IPS-15b (cell line): Measurements from ENCODE around the gene VAMP5.
"Not testable (repeated sequence)": the region's sequence is repeated elsewhere in the genome, so short reads cannot be mapped to it uniquely, and the experiment has no call there.

Experiments
- H3K27me3 ChIP-seq: one replicate; pipeline ENCODE4 v1.6.1; 2013; ENCODE audit warnings: low read length; ENCODE audit not compliant: control insufficient read depth, insufficient read depth
- H3K36me3 ChIP-seq: one replicate; pipeline ENCODE4 v1.6.1; 2013; ENCODE audit warnings: low read length; ENCODE audit not compliant: control insufficient read depth, insufficient read depth
- H3K4me1 ChIP-seq: one replicate; pipeline ENCODE4 v1.6.1; 2013; ENCODE audit warnings: mild to moderate bottlenecking, low read length; ENCODE audit not compliant: control insufficient read depth, insufficient read depth
- H3K4me3 ChIP-seq: one replicate; pipeline ENCODE4 v1.5.1; 2013; ENCODE audit warnings: low read depth, low read length
- H3K9ac ChIP-seq: one replicate; pipeline ENCODE4 v1.6.1; 2013; ENCODE audit warnings: low read depth, mild to moderate bottlenecking, low read length
- H3K9me3 ChIP-seq: one replicate; pipeline ENCODE4 v1.6.1; 2013; ENCODE audit warnings: mild to moderate bottlenecking, low read length; ENCODE audit not compliant: control insufficient read depth, insufficient read depth

The VAMP5 gene

GRCh38 chr2:85599468-85600234, 15.4 kb downstream of the VAMP5 start:
- H3K4me3 ChIP-seq = no peak overlapping the region
- H3K4me1 ChIP-seq = peaks cover 4% of the 10 kb centered on the region
- H3K9ac ChIP-seq = no peak overlapping the region

DNA sequence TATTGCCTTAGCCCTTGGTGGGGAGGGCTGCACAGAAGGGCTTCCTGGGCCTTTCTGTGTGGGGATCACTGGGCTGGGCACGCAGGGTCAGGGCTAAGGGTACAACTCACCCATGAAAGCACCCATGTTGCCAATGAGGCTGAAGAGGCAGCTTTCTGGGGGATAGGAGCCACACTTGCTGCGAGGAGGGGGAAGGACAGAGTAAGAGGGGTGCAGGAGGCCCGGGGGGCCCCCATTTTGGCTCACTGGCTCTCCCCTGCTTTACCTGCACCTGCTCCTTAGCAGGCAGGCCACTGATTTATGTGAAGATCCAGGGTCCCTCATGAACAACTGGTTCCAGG, 16.0 kb downstream of the VAMP5 start:
- Histone ChIP-seq H3K4me1 (peaks cover 4% of the 10 kb centered on the region), H3K27me3 (no peaks in the 10 kb centered on the region), H3K4me3 (no peak overlapping the region), H3K9ac (no peak overlapping the region), H3K9me3 (no peaks in the 10 kb centered on the region), H3K36me3 (peaks cover 23% of the 10 kb centered on the region)

More at GRCh38 chr2:85599468-85600234, 15.4 kb downstream of the VAMP5 start:
- Histone ChIP-seq H3K9me3 (no peaks in the 10 kb centered on the region), H3K27me3 (no peaks in the 10 kb centered on the region), H3K36me3 (peaks cover 23% of the 10 kb centered on the region)

- peak overlapping the region; percentile 100 for H3K4me3 ChIP-seq
- H3K9me3 ChIP-seq = no peaks in the 10 kb centered on the region
- peaks cover 3% of the 10 kb centered on the region for H3K4me1 ChIP-seq
- H3K36me3 ChIP-seq = peaks cover 24% of the 10 kb centered on the region
- no peaks in the 10 kb centered on the region for H3K27me3 ChIP-seq
- no peak overlapping the region for H3K9ac ChIP-seq
Observed at GRCh38 chr2:85600951-85601770, 16.9 kb downstream of the VAMP5 start.

DNA sequence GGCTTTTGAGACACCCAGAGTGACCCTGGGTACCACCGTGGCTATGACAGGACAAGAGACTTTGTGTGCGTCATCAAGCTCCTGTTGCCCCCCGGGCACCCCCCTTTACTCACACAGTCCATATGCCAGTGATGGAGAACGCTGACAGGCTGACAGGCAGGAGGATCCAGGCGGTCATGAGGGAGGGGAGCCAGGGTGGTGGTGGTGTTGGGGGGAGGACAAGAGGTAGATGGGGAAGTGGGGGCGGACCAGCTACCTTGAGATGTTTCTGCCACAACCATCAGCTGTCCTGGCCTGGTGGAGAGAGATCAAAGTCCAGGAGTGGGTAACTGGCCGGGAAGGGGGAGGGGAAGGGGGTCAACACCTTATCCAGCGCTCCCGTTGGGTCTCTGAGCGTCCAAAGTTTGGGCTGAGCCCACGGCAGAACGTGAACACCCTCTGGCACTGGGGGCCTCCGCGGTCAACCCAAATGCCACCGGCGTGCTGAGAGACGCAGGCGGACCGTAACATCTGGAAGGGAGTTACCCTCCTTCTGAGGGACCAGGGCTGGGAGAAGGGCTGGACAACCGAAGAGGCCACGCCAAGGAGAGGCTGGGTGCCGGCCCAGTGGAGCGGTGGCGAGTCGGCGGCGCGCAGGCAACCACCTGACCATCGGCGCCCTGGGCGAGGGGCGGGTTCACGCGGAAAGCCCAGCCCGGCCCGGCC, 17.7 kb downstream of the VAMP5 start:
- peak overlapping the region; percentile 65 for H3K9ac ChIP-seq
- H3K4me1 ChIP-seq = no peaks in the 10 kb centered on the region
- H3K4me3 ChIP-seq = peak overlapping the region; percentile 100
- H3K9me3 ChIP-seq = no peaks in the 10 kb centered on the region
- no peaks in the 10 kb centered on the region for H3K27me3 ChIP-seq
- H3K36me3 ChIP-seq = peaks cover 25% of the 10 kb centered on the region

- no peaks in the 10 kb centered on the region for H3K9me3 ChIP-seq
- peak within 1 kb of the TSS; percentile 65 for H3K9ac ChIP-seq
- no peaks in the 10 kb centered on the region for H3K4me1 ChIP-seq
- no peaks in the 10 kb centered on the region for H3K27me3 ChIP-seq
- peak within 1 kb of the TSS; percentile 100 for H3K4me3 ChIP-seq
- peaks cover 22% of the 10 kb centered on the region for H3K36me3 ChIP-seq
Observed at GRCh38 chr2:85602476-85603234, 18.4 kb downstream of the VAMP5 start, which contains the start of gene TMEM150A. TSS of gene TMEM150A (minus strand) at chr2:85602698. CDS start at chr2:85601948, 750 bp downstream.

DNA sequence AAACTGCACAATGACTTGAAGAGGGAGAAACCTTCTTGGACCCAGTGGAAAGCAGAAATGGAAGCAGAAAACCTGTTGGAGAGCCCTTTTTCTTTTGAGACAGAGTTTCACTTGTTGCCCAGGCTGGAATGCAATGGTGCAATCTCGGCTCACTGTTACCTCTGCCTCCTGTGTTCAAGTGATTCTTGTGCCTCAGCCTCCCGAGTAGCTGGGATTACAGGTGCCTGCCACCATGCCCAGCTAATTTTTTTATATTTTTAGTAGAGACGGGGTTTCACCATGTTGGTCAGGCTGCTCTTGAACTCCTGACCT, 19.9 kb downstream of the VAMP5 start:
- H3K4me1 ChIP-seq, H3K27me3 ChIP-seq, H3K9me3 ChIP-seq, H3K4me3 ChIP-seq, H3K9ac ChIP-seq: not testable (repeated sequence)
- peaks cover 15% of the 10 kb centered on the region for H3K36me3 ChIP-seq

DNA sequence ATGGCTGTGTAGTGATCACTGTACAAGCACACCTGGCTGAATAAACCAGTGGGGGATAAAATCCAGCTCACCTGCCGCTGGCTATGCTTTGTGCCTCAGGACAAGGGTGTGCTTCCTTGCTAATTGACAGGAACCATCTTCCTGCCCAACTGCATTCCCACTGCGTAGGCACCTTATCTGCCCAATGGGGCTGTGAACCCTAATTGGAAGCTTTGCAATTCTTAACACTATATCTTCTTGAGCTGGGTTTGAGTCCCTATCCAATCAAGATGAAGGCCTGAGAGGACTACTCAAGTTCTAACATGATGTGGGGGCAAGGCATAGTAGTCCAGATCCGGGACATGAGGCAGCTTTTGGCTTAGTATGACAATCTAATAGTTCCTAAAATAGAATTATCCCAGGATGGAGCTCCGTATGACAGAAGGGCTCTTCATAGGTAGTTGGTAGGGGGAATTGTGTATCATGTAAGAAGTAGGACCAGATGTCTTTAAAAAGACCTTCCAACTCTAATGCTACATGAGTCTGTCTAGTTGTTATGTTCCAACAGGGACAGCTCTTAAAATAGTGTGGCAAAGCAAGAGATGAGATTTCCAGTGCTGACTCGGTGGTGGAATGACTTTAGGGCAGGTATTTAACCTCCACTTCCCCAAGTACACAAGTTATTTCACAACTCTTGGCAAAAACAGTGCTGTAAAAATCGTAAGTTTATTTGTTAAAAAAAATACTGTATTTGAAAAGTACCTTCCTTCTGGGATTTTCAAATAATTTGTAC, 20.5 kb downstream of the VAMP5 start:
- H3K4me3 ChIP-seq = no peak overlapping the region

DNA sequence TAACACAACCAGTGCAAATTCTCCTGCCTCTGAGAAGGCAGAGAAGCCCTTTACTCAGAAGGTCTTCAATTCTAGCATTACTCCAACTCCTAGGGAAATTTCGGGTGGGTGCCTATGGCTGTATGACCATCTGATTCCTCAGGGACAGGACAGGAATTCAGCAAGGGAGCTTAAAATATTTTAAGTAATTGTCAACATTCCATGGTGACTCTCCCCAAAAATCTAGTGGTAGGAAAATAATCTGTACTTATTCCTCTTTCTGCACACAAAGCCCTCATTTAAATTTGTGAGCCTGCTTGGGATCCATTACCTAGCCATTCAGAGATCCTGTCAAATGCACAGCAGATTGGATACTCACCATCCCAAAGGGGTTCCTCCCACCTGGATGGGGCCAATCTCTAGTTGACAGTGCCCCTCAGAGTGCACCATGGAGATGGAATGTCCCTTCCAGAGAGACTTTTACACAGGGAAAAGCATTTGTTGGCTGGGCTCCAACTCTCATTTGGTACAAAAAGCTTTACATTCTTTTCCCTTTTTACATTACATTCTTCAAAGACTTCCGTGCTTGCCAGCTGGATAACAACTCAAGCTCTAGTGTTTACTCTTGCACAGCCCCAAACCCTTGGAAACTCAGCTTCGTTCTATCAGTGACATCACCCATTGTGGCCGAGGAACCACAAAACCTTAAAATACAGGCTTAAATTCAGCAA, 21.3 kb downstream of the VAMP5 start:
- Histone ChIP-seq H3K9ac (no peak overlapping the region), H3K4me1 (no peaks in the 10 kb centered on the region), H3K36me3 (peaks cover 8% of the 10 kb centered on the region), H3K27me3 (no peaks in the 10 kb centered on the region), H3K4me3 (no peak overlapping the region), H3K9me3 (no peaks in the 10 kb centered on the region)

More for the DNA sequence above, 20.5 kb downstream of the VAMP5 start:
- H3K9me3 ChIP-seq = no peaks in the 10 kb centered on the region
- peaks cover 12% of the 10 kb centered on the region for H3K36me3 ChIP-seq
- H3K9ac ChIP-seq = no peak overlapping the region
- H3K4me1 ChIP-seq = no peaks in the 10 kb centered on the region
- H3K27me3 ChIP-seq = no peaks in the 10 kb centered on the region

DNA sequence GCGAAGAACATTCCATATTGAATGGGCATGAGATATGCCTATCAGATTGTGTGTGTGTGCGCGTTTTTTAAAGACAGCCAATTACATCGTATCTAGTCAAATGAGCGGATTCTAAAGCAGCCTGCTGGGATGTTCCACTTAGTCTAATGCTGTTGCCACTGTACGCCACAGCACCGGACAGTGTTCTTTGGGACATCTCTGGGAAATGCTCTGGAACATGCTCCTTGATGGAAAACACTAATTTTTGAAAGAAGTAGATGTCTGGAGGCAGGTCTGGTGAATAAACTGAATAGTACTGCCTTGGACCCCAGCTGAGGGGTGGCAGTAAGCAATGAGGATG, 21.9 kb downstream of the VAMP5 start:
- Histone ChIP-seq H3K27me3 (no peaks in the 10 kb centered on the region), H3K36me3 (peaks cover 8% of the 10 kb centered on the region), H3K9ac (no peak overlapping the region), H3K4me3 (no peak overlapping the region), H3K9me3 (no peaks in the 10 kb centered on the region), H3K4me1 (peaks cover 2% of the 10 kb centered on the region)

DNA sequence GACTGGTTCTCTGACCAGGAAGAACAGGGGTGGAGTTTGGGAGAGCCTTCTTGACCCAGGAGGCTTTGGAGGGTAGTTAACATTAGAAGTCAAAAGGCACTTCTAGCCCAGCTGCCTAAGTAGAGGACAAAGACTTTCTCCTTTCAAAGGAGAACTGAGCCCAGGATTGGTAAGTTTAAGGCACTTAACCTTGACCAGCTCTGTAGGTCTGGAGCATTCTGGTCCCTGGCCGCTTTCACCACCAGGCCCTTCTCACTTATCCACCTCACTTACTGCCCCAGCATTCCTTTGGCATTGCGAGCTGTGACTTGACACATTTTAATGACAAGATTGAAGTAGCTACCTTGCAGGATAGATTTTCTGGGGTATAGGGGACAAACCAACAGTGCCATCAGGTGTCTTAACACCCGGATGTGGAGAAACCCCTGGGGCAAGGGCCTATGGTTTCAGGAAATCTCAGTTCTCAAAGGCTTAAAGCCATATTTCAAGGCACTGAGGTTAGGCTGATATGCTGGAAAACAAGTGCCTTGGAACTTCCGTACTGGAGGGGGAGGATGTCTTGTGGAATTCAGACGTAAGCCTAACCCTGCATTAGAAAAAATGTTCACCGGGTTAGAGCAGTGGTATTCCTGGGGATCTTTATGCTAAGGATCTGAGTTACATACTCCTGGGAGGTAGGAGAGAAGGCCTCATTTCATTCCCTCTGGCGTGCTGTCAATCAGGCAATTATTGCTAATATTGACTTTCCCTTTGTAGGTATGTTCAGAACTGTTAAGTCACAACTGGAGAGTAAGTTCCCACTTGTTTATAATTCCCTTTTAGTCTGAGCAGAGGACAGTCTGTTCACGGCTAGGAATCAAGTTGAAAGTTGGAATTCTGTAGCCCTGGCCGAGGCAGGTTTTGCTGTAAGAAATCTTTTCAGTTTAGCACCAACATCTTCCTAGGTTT, 23.3 kb downstream of the VAMP5 start:
- H3K27me3 ChIP-seq = no peaks in the 10 kb centered on the region
- no peak overlapping the region for H3K4me3 ChIP-seq
- H3K9me3 ChIP-seq = no peaks in the 10 kb centered on the region
- H3K4me1 ChIP-seq = peaks cover 2% of the 10 kb centered on the region
- peaks cover 8% of the 10 kb centered on the region for H3K36me3 ChIP-seq
- H3K9ac ChIP-seq = no peak overlapping the region
